GM23338 (cell line): Measurements from ENCODE around the gene LMAN2L. TPM values are rescaled to one million over a fixed set of nuclear protein-coding genes. Genes with fewer than 3 reads are reported as not detected.

Experiments
- ATAC-seq: fragments of 200-7000 bp; cut with Tn5 transposase; 3 replicates; pipeline ENCODE4 v1.9.1; 2020
- DNase-seq: peaks from one replicate; pipeline ENCODE4 v3.0.0-alpha.2; 2015; ENCODE audit warnings: low spot score
- H2AFZ ChIP-seq: fragments of 200-600 bp; sonication (generic); 2 replicates; pipeline ENCODE4 v1.8.0; 2016; ENCODE audit warnings: antibody characterized with exemption, mild to moderate bottlenecking, moderate library complexity
- H3F3A ChIP-seq: fragments of 200-600 bp; sonication (generic); replicated peaks from 2 replicates; pipeline ENCODE4 v1.8.0; 2017; ENCODE audit warnings: antibody characterized with exemption, mixed run types, low read depth
- H3K27ac ChIP-seq: fragments of 200-600 bp; sonication (generic); 2 replicates; pipeline ENCODE4 v1.6.1; 2016; ENCODE audit warnings: low read depth
- H3K27me3 ChIP-seq: fragments of 200-600 bp; sonication (generic); 2 replicates; pipeline ENCODE4 v1.8.0; 2016; ENCODE audit warnings: mild to moderate bottlenecking, mixed run types, moderate library complexity; ENCODE audit not compliant: insufficient read depth
- H3K36me3 ChIP-seq: fragments of 200-600 bp; sonication (generic); 2 replicates; pipeline ENCODE4 v1.8.0; 2016; ENCODE audit warnings: mild to moderate bottlenecking; ENCODE audit not compliant: insufficient read depth
- H3K4me1 ChIP-seq: fragments of 200-600 bp; sonication (generic); 2 replicates; pipeline ENCODE4 v1.8.0; 2016; ENCODE audit warnings: mild to moderate bottlenecking, moderate library complexity; ENCODE audit not compliant: insufficient read depth
- H3K4me2 ChIP-seq: fragments of 200-600 bp; sonication (generic); 2 replicates; pipeline ENCODE4 v1.7.1; 2017; ENCODE audit warnings: mixed run types
- H3K4me3 ChIP-seq: fragments of 200-600 bp; sonication (generic); 2 replicates; pipeline ENCODE4 v1.6.1; 2016; ENCODE audit warnings: mixed run types
- H3K79me2 ChIP-seq: fragments of 200-600 bp; sonication (generic); replicated peaks from 2 replicates; pipeline ENCODE4 v1.8.0; 2017; ENCODE audit warnings: mild to moderate bottlenecking; ENCODE audit not compliant: insufficient read depth
- H3K9me2 ChIP-seq: fragments of 200-600 bp; sonication (generic); 2 replicates; pipeline ENCODE4 v1.8.0; 2017; ENCODE audit not compliant: insufficient read depth
- H4K20me1 ChIP-seq: fragments of 200-600 bp; sonication (generic); replicated peaks from 2 replicates; pipeline ENCODE4 v1.8.0; 2017; ENCODE audit warnings: mild to moderate bottlenecking; ENCODE audit not compliant: insufficient read depth
- H3K27ac Mint-ChIP-seq: 2 replicates; pipeline ENCODE4 v1.8.0; 2020; ENCODE audit warnings: inconsistent platforms, mild to moderate bottlenecking, moderate library complexity, mixed read lengths
- H3K27me3 Mint-ChIP-seq: 3 replicates; pipeline ENCODE4 v1.8.0; 2022; ENCODE audit warnings: low read depth, mild to moderate bottlenecking, moderate library complexity, mixed read lengths, inconsistent platforms; ENCODE audit not compliant: insufficient read depth, poor library complexity
- H3K36me3 Mint-ChIP-seq: 3 replicates; pipeline ENCODE4 v1.8.0; 2021; ENCODE audit warnings: low read depth, mild to moderate bottlenecking, inconsistent platforms, moderate library complexity, mixed read lengths
- H3K4me1 Mint-ChIP-seq: 3 replicates; pipeline ENCODE4 v1.8.0; 2020; ENCODE audit warnings: mild to moderate bottlenecking, inconsistent platforms, mixed read lengths
- H3K4me3 Mint-ChIP-seq: 3 replicates; pipeline ENCODE4 v1.8.0; 2021; ENCODE audit warnings: moderate library complexity, mild to moderate bottlenecking, inconsistent platforms, mixed read lengths
- H3K9me3 Mint-ChIP-seq: 3 replicates; pipeline ENCODE4 v1.8.0; 2020; ENCODE audit warnings: moderate library complexity, mild to moderate bottlenecking, inconsistent platforms, mixed read lengths
- CREB1 ChIP-seq: fragments of 250-450 bp; sonication (Bioruptor Pico); IDR thresholded peaks from 2 replicates; pipeline ENCODE4 v1.5.0; 2020; ENCODE audit warnings: low read depth, mild to moderate bottlenecking, moderate library complexity
- EZH2 ChIP-seq: fragments of 200-600 bp; sonication (generic); IDR thresholded peaks from one replicate; pipeline ENCODE4 v1.8.0; 2017; ENCODE audit warnings: antibody characterized with exemption, mild to moderate bottlenecking, low read depth; ENCODE audit not compliant: unreplicated experiment
- ZNF114 ChIP-seq: fragments of 250-450 bp; sonication (Bioruptor Pico); IDR thresholded peaks from 2 replicates; pipeline ENCODE4 v1.5.0; 2020; ENCODE audit warnings: mild to moderate bottlenecking, moderate library complexity
- ZNF331 ChIP-seq: fragments of 250-450 bp; sonication (Bioruptor Pico); IDR thresholded peaks from 2 replicates; pipeline ENCODE4 v1.5.0; 2020; ENCODE audit warnings: low read depth, mild to moderate bottlenecking, moderate library complexity
- polyA plus RNA-seq: library from polyadenylated mRNA; unstranded; fragments of >200 nt; fragmentation: Nextera tagmentation; extraction: Ambion mirVana; gene quantifications from 2 replicates; pipeline ENCODE4 v1.2.1, GENCODE V29; 2016
- total RNA-seq: library from RNA; depleted of rRNA; stranded (reverse); fragments of >200 nt; shearing (Covaris generic); gene quantifications from 2 replicates; pipeline ENCODE4 v1.2.3, GENCODE V29; 2014
- TF ChIP-seq, protein P1 (sequence below): fragments of 250-450 bp; sonication (Bioruptor Pico); IDR thresholded peaks from 2 replicates; pipeline ENCODE4 v1.5.0; 2020; ENCODE audit warnings: mild to moderate bottlenecking, moderate library complexity
- TF ChIP-seq, protein P2 (sequence below): IDR thresholded peaks from 2 replicates; pipeline ENCODE4 v1.6.1; 2016; ENCODE audit warnings: antibody characterized with exemption
- TF ChIP-seq, protein P3 (sequence below), 2 experiments: fragments of 200-600 bp in 1 of 2; sonication (generic) in 1 of 2; conservative IDR thresholded peaks; 2 replicates each; pipeline versions ENCODE4 v1.5.1 to v1.6.1; 2016 to 2017; ENCODE audit warnings: antibody characterized with exemption in 2 of 2, low read depth in 2 of 2, mild to moderate bottlenecking in 2 of 2, moderate library complexity in 1 of 2
- TF ChIP-seq, protein P4 (sequence below): IDR thresholded peaks from one replicate; pipeline ENCODE4 v1.6.1; 2018; ENCODE audit warnings: antibody characterized with exemption; ENCODE audit not compliant: unreplicated experiment

LMAN2L gene
- total and polyA plus RNA-seq, 2 experiments from 2014 or later = 11.8 to 15.8 TPM

DNA sequence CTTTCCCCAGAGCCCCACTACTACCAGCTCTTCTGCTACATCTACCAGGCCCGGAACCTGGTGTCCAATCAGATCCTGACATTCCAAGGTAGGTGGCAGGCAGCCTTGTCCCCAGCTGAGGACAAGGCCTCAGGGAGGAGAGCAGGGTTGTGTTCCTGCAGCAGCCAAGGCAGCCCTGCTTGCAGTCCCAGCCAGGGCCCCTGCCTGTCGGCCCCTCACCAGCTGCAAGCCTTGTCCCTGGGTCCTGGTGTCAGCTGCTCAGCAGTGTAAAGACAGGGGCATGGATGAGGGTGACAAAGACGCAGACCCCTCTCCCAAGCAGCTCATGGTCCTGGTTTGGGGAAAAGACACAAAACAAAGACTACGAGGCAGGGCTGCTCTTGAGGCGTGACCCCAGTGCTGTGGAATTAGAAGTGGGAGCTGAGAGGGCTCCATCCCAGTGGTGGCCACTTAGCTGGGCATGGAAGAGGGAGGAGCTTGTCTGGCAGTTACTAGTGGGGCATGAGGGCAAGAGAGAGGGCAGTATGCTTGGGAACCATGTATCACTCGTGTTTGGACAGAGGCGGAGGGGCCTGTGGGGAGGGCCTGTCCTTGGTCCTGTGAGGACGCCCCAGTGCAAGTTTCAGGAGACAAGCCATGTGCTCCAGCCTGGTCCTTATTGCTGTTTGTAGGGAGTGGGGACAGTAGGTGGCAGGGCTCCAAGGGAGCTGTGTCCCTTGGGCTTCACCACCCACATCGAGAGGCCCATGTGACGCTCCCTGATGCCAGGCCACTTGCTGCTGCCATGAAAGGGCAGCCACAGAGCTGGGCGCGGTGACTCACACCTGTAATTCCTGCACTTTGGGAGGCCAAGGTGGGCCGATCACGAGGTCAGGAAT lies 47.5 kb downstream of the LMAN2L start (continued):
- TF ChIP-seq, protein P1, sequence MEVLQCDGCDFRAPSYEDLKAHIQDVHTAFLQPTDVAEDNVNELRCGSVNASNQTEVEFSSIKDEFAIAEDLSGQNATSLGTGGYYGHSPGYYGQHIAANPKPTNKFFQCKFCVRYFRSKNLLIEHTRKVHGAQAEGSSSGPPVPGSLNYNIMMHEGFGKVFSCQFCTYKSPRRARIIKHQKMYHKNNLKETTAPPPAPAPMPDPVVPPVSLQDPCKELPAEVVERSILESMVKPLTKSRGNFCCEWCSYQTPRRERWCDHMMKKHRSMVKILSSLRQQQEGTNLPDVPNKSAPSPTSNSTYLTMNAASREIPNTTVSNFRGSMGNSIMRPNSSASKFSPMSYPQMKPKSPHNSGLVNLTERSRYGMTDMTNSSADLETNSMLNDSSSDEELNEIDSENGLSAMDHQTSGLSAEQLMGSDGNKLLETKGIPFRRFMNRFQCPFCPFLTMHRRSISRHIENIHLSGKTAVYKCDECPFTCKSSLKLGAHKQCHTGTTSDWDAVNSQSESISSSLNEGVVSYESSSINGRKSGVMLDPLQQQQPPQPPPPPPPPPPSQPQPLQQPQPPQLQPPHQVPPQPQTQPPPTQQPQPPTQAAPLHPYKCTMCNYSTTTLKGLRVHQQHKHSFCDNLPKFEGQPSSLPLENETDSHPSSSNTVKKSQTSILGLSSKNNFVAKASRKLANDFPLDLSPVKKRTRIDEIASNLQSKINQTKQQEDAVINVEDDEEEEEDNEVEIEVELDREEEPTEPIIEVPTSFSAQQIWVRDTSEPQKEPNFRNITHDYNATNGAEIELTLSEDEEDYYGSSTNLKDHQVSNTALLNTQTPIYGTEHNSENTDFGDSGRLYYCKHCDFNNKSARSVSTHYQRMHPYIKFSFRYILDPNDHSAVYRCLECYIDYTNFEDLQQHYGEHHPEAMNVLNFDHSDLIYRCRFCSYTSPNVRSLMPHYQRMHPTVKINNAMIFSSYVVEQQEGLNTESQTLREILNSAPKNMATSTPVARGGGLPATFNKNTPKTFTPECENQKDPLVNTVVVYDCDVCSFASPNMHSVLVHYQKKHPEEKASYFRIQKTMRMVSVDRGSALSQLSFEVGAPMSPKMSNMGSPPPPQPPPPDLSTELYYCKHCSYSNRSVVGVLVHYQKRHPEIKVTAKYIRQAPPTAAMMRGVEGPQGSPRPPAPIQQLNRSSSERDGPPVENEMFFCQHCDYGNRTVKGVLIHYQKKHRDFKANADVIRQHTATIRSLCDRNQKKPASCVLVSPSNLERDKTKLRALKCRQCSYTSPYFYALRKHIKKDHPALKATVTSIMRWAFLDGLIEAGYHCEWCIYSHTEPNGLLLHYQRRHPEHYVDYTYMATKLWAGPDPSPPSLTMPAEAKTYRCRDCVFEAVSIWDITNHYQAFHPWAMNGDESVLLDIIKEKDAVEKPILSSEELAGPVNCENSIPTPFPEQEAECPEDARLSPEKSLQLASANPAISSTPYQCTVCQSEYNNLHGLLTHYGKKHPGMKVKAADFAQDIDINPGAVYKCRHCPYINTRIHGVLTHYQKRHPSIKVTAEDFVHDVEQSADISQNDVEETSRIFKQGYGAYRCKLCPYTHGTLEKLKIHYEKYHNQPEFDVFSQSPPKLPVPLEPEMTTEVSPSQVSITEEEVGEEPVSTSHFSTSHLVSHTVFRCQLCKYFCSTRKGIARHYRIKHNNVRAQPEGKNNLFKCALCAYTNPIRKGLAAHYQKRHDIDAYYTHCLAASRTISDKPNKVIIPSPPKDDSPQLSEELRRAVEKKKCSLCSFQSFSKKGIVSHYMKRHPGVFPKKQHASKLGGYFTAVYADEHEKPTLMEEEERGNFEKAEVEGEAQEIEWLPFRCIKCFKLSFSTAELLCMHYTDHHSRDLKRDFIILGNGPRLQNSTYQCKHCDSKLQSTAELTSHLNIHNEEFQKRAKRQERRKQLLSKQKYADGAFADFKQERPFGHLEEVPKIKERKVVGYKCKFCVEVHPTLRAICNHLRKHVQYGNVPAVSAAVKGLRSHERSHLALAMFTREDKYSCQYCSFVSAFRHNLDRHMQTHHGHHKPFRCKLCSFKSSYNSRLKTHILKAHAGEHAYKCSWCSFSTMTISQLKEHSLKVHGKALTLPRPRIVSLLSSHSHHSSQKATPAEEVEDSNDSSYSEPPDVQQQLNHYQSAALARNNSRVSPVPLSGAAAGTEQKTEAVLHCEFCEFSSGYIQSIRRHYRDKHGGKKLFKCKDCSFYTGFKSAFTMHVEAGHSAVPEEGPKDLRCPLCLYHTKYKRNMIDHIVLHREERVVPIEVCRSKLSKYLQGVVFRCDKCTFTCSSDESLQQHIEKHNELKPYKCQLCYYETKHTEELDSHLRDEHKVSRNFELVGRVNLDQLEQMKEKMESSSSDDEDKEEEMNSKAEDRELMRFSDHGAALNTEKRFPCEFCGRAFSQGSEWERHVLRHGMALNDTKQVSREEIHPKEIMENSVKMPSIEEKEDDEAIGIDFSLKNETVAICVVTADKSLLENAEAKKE = no peak
- TF ChIP-seq, protein P2, sequence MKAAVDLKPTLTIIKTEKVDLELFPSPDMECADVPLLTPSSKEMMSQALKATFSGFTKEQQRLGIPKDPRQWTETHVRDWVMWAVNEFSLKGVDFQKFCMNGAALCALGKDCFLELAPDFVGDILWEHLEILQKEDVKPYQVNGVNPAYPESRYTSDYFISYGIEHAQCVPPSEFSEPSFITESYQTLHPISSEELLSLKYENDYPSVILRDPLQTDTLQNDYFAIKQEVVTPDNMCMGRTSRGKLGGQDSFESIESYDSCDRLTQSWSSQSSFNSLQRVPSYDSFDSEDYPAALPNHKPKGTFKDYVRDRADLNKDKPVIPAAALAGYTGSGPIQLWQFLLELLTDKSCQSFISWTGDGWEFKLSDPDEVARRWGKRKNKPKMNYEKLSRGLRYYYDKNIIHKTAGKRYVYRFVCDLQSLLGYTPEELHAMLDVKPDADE = no peak
- TF ChIP-seq ZNF331 (CRISPR knock-in tag) = no peak

DNA sequence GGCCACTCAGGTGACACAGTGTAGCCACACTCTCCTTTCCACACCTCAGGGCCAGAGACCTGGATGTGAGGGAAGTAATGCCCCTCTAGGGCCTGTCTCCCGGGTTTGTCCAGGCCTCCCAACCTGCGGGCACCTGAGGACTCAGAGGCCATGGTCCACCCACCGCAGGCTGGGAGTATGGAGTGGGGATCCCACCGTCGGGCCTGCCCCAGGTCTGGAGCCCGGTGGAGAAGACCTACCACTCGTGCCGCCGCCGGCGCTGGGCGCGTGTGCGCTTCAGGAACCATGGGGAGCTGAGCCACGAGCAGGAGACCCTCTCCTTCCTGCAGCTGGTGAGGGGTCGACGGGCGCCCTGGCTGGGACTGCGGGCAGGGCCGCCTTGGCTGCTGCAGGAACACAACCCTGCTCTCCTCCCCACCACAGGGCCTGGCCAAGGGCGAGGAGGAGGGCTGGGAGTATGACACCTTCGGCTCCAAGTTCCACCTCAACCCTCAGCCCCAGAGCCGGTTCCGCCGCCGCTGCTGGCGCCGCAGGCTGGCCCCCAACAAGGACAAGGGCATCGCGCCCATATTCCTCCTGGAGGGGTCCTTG lies 48.7 kb downstream of the LMAN2L start:
- Mint-ChIP-seq H3K4me1 (0 out of 3 replicates have a peak, but pooled peaks cover 5% of the 10 kb centered on the region), H3K9me3 (no peaks in the 10 kb centered on the region), H3K36me3 (peaks cover 4% of the 10 kb centered on the region; the same call in 1 of the 3 replicates), H3K27ac (no peak overlapping the region), H3K4me3 (no peak overlapping the region), H3K27me3 (peaks cover 12% of the 10 kb centered on the region)
- Histone ChIP-seq H3K27me3 (no peaks in the 10 kb centered on the region), H3K4me3 (no peak overlapping the region), H3K36me3 (no peaks in the 10 kb centered on the region), H3K27ac (no peak overlapping the region), H3F3A (no peaks in the 10 kb centered on the region), H3K4me2 (no peak overlapping the region), H3K9me2 (no peaks in the 10 kb centered on the region), H2AFZ (no peak overlapping the region), H4K20me1 (no peaks in the 10 kb centered on the region), H3K4me1 (no peaks in the 10 kb centered on the region), H3K79me2 (no peaks in the 10 kb centered on the region)
- DNase-seq = no peak
- no peak for ATAC-seq
- TF ChIP-seq, protein P3, sequence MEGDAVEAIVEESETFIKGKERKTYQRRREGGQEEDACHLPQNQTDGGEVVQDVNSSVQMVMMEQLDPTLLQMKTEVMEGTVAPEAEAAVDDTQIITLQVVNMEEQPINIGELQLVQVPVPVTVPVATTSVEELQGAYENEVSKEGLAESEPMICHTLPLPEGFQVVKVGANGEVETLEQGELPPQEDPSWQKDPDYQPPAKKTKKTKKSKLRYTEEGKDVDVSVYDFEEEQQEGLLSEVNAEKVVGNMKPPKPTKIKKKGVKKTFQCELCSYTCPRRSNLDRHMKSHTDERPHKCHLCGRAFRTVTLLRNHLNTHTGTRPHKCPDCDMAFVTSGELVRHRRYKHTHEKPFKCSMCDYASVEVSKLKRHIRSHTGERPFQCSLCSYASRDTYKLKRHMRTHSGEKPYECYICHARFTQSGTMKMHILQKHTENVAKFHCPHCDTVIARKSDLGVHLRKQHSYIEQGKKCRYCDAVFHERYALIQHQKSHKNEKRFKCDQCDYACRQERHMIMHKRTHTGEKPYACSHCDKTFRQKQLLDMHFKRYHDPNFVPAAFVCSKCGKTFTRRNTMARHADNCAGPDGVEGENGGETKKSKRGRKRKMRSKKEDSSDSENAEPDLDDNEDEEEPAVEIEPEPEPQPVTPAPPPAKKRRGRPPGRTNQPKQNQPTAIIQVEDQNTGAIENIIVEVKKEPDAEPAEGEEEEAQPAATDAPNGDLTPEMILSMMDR (conservative IDR thresholded peaks at IDR 0.05; ENCODE audit: low read depth in 2 of 2) = no peak
- TF ChIP-seq ZNF114 (no peak), CREB1 (CRISPR knock-in tag) (no peak), EZH2 (no peak)
- TF ChIP-seq, protein P4, sequence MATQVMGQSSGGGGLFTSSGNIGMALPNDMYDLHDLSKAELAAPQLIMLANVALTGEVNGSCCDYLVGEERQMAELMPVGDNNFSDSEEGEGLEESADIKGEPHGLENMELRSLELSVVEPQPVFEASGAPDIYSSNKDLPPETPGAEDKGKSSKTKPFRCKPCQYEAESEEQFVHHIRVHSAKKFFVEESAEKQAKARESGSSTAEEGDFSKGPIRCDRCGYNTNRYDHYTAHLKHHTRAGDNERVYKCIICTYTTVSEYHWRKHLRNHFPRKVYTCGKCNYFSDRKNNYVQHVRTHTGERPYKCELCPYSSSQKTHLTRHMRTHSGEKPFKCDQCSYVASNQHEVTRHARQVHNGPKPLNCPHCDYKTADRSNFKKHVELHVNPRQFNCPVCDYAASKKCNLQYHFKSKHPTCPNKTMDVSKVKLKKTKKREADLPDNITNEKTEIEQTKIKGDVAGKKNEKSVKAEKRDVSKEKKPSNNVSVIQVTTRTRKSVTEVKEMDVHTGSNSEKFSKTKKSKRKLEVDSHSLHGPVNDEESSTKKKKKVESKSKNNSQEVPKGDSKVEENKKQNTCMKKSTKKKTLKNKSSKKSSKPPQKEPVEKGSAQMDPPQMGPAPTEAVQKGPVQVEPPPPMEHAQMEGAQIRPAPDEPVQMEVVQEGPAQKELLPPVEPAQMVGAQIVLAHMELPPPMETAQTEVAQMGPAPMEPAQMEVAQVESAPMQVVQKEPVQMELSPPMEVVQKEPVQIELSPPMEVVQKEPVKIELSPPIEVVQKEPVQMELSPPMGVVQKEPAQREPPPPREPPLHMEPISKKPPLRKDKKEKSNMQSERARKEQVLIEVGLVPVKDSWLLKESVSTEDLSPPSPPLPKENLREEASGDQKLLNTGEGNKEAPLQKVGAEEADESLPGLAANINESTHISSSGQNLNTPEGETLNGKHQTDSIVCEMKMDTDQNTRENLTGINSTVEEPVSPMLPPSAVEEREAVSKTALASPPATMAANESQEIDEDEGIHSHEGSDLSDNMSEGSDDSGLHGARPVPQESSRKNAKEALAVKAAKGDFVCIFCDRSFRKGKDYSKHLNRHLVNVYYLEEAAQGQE = no peak
- TF ChIP-seq, protein P2 = no peak
